Heart right ventricle (tissue), 16 donors: Measurements from ENCODE around the gene ARTN. TPM values are rescaled to one million over a fixed set of nuclear protein-coding genes. Genes with fewer than 3 reads are reported as not detected.

Source experiments
- ATAC-seq, 8 donors: fragments of 200-7000 bp; cut with Tn5 transposase; one replicate each; pipeline ENCODE4 v1.9.1; 2020; ENCODE audit warnings: mild to moderate bottlenecking in 8 of 8, moderate library complexity in 8 of 8, moderate number of reproducible peaks in 1 of 8
- DNase-seq, 2 donors: peaks; one replicate each; pipeline ENCODE4 v3.0.0-alpha.2; 2020
- H3K27ac ChIP-seq, 10 donors: fragments of 200-600 bp; sonication (generic) in 2 of 10; one replicate each; pipeline versions ENCODE4 v1.5.0 to v1.8.0; 2020 to 2022; ENCODE audit warnings: mild to moderate bottlenecking in 3 of 10
- H3K27me3 ChIP-seq, 7 donors: fragments of 200-600 bp; one replicate each; pipeline ENCODE4 v1.8.0; 2021 to 2022; ENCODE audit warnings: mild to moderate bottlenecking in 2 of 7
- H3K36me3 ChIP-seq, 9 donors: fragments of 200-600 bp; sonication (generic) in 1 of 9; one replicate each; pipeline versions ENCODE4 v1.5.0 to v1.8.0; 2020 to 2022; ENCODE audit warnings: mild to moderate bottlenecking in 2 of 9
- H3K4me1 ChIP-seq, 9 donors: fragments of 200-600 bp; sonication (generic) in 1 of 9; one replicate each; pipeline versions ENCODE4 v1.5.0 to v1.8.0; 2020 to 2022; ENCODE audit warnings: mild to moderate bottlenecking in 4 of 9
- H3K4me3 ChIP-seq, 10 donors: fragments of 200-600 bp; sonication (generic) in 2 of 10; one replicate each; pipeline versions ENCODE4 v1.5.0 to v1.8.0; 2020 to 2022; ENCODE audit warnings: mild to moderate bottlenecking in 7 of 10, moderate library complexity in 2 of 10
- H3K9me3 ChIP-seq, 11 donors: fragments of 200-600 bp in 10 of 11; sonication (generic) in 2 of 11; one replicate each; pipeline versions ENCODE4 v1.5.0 to v1.8.0; 2013 to 2022; ENCODE audit warnings: mild to moderate bottlenecking in 2 of 11, control low read depth in 1 of 11, moderate library complexity in 1 of 11
- CTCF ChIP-seq, 9 donors: fragments of 200-600 bp; sonication (generic) in 2 of 9; IDR thresholded peaks; one replicate each; pipeline versions ENCODE4 v1.5.0 to v1.8.0; 2021 to 2022; ENCODE audit warnings: antibody characterized with exemption in 9 of 9, mild to moderate bottlenecking in 5 of 9, moderate library complexity in 1 of 9
- WGBS, 2 donors: extraction: QIAGEN DNeasy Blood & Tissue Kit; methylation state at CpG; one replicate each; pipeline ENCODE4 v1.1.7; 2013; ENCODE audit warnings: inconsistent platforms in 1 of 2; 5-methylcytosine and 5-hydroxymethylcytosine counted together
- intact Hi-C, 10 donors: fragments of 100-400 bp; cut with DNase I; formaldehyde crosslinking; loops; one replicate each; pipeline versions ENCODE4 v1.11.1 to v1.14.2; 2022
- polyA plus RNA-seq, 2 donors: library from polyadenylated mRNA; stranded (reverse); fragments of 200-250 nt; gene quantifications; one replicate each; pipeline ENCODE4 v1.2.3, GENCODE V29; 2013
- total RNA-seq, 10 donors: library from RNA; stranded (reverse); fragmentation: NEBNext Ultra II Directional in 3 of 10; extraction: Animal tissue kit (Norgen Biotek cat#: 25700) in 3 of 10; gene quantifications; one replicate each; pipeline versions ENCODE4 v1.2.1 to v1.2.4, GENCODE V29; 2021 to 2023
- donor health status: Arrhythmogenic right ventricular cardiomyopathy.
- donor health status: ischemic (EF 13 %, LVEDD 7.1; RV severe dilation, severe dysfunction).
- donor health status: healthy with polysubstance abuse.
- donor health status: DM: no; HTN: yes; CAD: no.
- donor health status: DM: no; HTN: no; CAD: no.
- donor health status: ischemic (EF 25% LVEDD 6.9; RV normal size, moderate dysfunction).
- donor health status: ischemic (EF 25% LVEDD 5.7; RV mildly dilated, moderate dysfunction).
- donor health status: healthy.
- donor health status: DM: yes; HTN: yes; CAD: no.
- donor health status: Ischemic cardiomyopathy.
- donor health status: ischemic (EF 35%, LVEDD 5.7; RV mildly dilated, moderate dysfunction).
- donor health status: nonischemic (EF 11% LVEDD 7.7; RV severe dilation, severe dysfunction).
- donor health status: DM: yes; HTN: yes; CAD: no.
- donor health status: PGD.
- donor health status: ischemic (EF 29% LVEDD 5.4; RV normal size, mild dysfunction).
- donor health status: nonischemic (EF 23%, LVEDD 6.1; RV moderate dilation, normal function).

Gene ARTN
- total and polyA plus RNA-seq, 12 donors = 0.44 to 1.5 (median 0.64) TPM; not detected in 6

GRCh38 chr1:43947874-43948437 lies 14.4 kb downstream of the ARTN start:
- Histone ChIP-seq H3K9me3 (no peaks in the 10 kb centered on the region), H3K36me3 (peaks cover 0 to 27% (median 0%) of the 10 kb centered on the region in 9 donors), H3K4me3 (peak overlapping the region; percentile 53 to 94 (median 72)), H3K4me1 (peaks cover 16 to 76% (median 54%) of the 10 kb centered on the region in 9 donors), H3K27ac (peak overlapping the region in 9 of 10 donors; percentile 90 to 100 (median 97)), H3K27me3 (no peaks in the 10 kb centered on the region)
- DNase-seq = no peak
- intact Hi-C loops = loop anchor here in 3 of 10 donors (2.0 to 5.0 kb wide), 3 partner anchors 21 to 241 kb away; partner anchors contain the start of genes ATP6V0B (in 1 of the 3) and ST3GAL3 (in 1 of the 3)
- no peak for TF ChIP-seq CTCF (IDR thresholded peaks at IDR 0.05)
- WGBS, 2 donors = 21 to 33% methylated on average over 3 of the region's 3 CpGs
- no peak for ATAC-seq

- peak overlapping the region in 6 of 10 donors; percentile 18 to 97 (median 40) for H3K27ac ChIP-seq
- TF ChIP-seq CTCF (IDR thresholded peaks at IDR 0.05) = peak in 1 of 9 donors; percentile 4
- H3K4me3 ChIP-seq = no peak overlapping the region
- H3K4me1 ChIP-seq = peaks cover 16 to 91% (median 68%) of the 10 kb centered on the region in 9 donors
- WGBS, 2 donors = 49 to 63% methylated on average over 13 of the region's 13 CpGs
- H3K9me3 ChIP-seq = no peaks in the 10 kb centered on the region
- ATAC-seq = peak in 5 of 8 donors; percentile 5 to 26 (median 8)
- peaks cover 0 to 22% (median 0%) of the 10 kb centered on the region in 9 donors for H3K36me3 ChIP-seq
- intact Hi-C loops = loop anchor here in 1 of 10 donors (5.0 kb wide), 1 partner anchor 242 kb away; the partner anchor contains the start of gene ST3GAL3
- DNase-seq = peak; percentile 39 to 43
- H3K27me3 ChIP-seq = no peaks in the 10 kb centered on the region
Measured at GRCh38 chr1:43949678-43950077, 16.1 kb downstream of the ARTN start.

GRCh38 chr1:43951021-43951985 lies 17.7 kb downstream of the ARTN start:
- Histone ChIP-seq H3K36me3 (peaks cover 0 to 36% (median 0%) of the 10 kb centered on the region in 9 donors), H3K9me3 (no peaks in the 10 kb centered on the region), H3K4me3 (no peak overlapping the region), H3K27me3 (no peaks in the 10 kb centered on the region), H3K27ac (no peak overlapping the region), H3K4me1 (peaks cover 16 to 77% (median 57%) of the 10 kb centered on the region in 9 donors)
- intact Hi-C loops = no loop called here
- no peak for TF ChIP-seq CTCF (IDR thresholded peaks at IDR 0.05)
- ATAC-seq = no peak
- no peak for DNase-seq
- WGBS, 2 donors = 91 to 92% methylated on average over 4 of the region's 4 CpGs

- 67 to 76% methylated on average over 8 of the region's 8 CpGs for WGBS, 2 donors
- intact Hi-C loops = no loop called here
- DNase-seq (no peak), ATAC-seq (no peak)
- no peak overlapping the region for H3K4me3 ChIP-seq
- no peak overlapping the region for H3K27ac ChIP-seq
- H3K4me1 ChIP-seq = peaks cover 16 to 69% (median 51%) of the 10 kb centered on the region in 9 donors
- H3K9me3 ChIP-seq = no peaks in the 10 kb centered on the region
- H3K27me3 ChIP-seq = no peaks in the 10 kb centered on the region
- H3K36me3 ChIP-seq = peaks cover 0 to 52% (median 11%) of the 10 kb centered on the region in 9 donors
- no peak for TF ChIP-seq CTCF (IDR thresholded peaks at IDR 0.05)
Measured at GRCh38 chr1:43952731-43953346, 19.2 kb downstream of the ARTN start.
